Esophagus squamous epithelium (tissue), 4 donors: ENCODE results near the gene TRIM71.

ENCODE experiments used
- CTCF ChIP-seq, 6 experiments: fragments of 450-650 bp in 4 of 6; fragments of 200-600 bp in 2 of 6; sonication (generic) in 2 of 6; IDR thresholded peaks; one replicate each; pipeline ENCODE4 v1.5.1; 2016 to 2019; ENCODE audit warnings: antibody characterized with exemption in 6 of 6, mild to moderate bottlenecking in 4 of 6, moderate library complexity in 4 of 6
- POLR2A ChIP-seq, 4 donors: fragments of 450-650 bp; IDR thresholded peaks; one replicate each; pipeline ENCODE4 v1.6.1; 2017; ENCODE audit warnings: antibody characterized with exemption in 4 of 4, mild to moderate bottlenecking in 4 of 4, moderate library complexity in 3 of 4

GRCh38 chr3:32814361-32814760, 3.4 kb upstream of the TRIM71 start:
- TF ChIP-seq POLR2A (IDR thresholded peaks at IDR 0.05) (no peak), CTCF (IDR thresholded peaks at IDR 0.05) (no peak)
